ENCODE results near the gene KIF13A. TPM values are rescaled to one million over a fixed set of nuclear protein-coding genes. Genes with fewer than 3 reads are reported as not detected.
A peak's percentile ranks its signal among the peaks of the same experiment; 100 is the strongest.

Gene KIF13A
- total and polyA plus RNA-seq, 9 of the 15 experiments (the other 6 are each of a cell fraction or from before 2014, with no cell fraction given) = 3.6 to 44.3 (median 29.7) TPM

DNA sequence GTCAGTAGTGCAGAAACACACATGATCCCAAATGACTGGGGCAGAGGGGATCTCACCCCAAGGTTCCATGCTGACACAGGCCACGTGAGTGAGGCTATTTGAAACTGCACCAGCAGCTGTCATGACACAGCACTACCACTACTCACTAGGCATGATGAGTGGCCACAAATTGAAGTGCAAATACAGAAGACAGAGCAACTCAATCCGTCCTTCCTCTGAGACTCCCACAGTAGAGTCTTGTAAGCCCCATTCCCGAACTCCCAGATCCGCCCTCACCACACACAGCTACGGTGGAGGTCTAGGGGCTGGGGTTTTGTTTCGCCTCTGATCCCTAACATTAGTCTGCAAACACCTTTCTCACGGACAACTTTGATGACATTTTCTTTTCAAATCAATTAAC is 167.4 kb downstream of the KIF13A start (continued):
- no peak for TF ChIP-seq RREB1 (CRISPR knock-in tag; IDR thresholded peaks at IDR 0.05)
- no peak for TF ChIP-seq BRD4 (IDR thresholded peaks at IDR 0.05)
- peak; percentile 94 for TF ChIP-seq MEIS2 (IDR thresholded peaks at IDR 0.05; ENCODE audit: partially characterized antibody)
- TF ChIP-seq FOSL1 (tag; conservative IDR thresholded peaks at IDR 0.05) = peak; percentile 51; the same call in 1 of the 2 replicates
- TF ChIP-seq TAF15 (IDR thresholded peaks at IDR 0.05; ENCODE audit: low read depth, low read length) = no peak
- no peak for TF ChIP-seq HSF4 (CRISPR knock-in tag; IDR thresholded peaks at IDR 0.05; ENCODE audit: borderline replicate concordance)
- TF ChIP-seq, protein P1, sequence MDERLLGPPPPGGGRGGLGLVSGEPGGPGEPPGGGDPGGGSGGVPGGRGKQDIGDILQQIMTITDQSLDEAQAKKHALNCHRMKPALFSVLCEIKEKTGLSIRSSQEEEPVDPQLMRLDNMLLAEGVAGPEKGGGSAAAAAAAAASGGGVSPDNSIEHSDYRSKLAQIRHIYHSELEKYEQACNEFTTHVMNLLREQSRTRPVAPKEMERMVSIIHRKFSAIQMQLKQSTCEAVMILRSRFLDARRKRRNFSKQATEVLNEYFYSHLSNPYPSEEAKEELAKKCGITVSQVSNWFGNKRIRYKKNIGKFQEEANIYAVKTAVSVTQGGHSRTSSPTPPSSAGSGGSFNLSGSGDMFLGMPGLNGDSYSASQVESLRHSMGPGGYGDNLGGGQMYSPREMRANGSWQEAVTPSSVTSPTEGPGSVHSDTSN (CRISPR knock-in tag; IDR thresholded peaks at IDR 0.05; ENCODE audit: low read depth) = no peak
- TF ChIP-seq, protein P1 (tag; conservative IDR thresholded peaks at IDR 0.05; ENCODE audit: low read depth) = peak; percentile 92
- TF ChIP-seq GABPB1 (CRISPR knock-in tag; IDR thresholded peaks at IDR 0.05) = 0 out of 2 replicates have a peak, but pooled peaks have one; percentile 25
- no peak for TF ChIP-seq FOXO4 (CRISPR knock-in tag; IDR thresholded peaks at IDR 0.05)
- TF ChIP-seq HIVEP1 (CRISPR knock-in tag; IDR thresholded peaks at IDR 0.05) = no peak
- peak; percentile 81 for TF ChIP-seq FOXM1 (IDR thresholded peaks at IDR 0.05; ENCODE audit: low read depth)
- TF ChIP-seq FOXM1 (CRISPR knock-in tag; IDR thresholded peaks at IDR 0.05; ENCODE audit: low read depth) = no peak
- TF ChIP-seq SMARCE1 (IDR thresholded peaks at IDR 0.05) = peak; percentile 79; the same call in 1 of the 2 replicates
